Stimulated activated CD4-positive, alpha-beta T cell treated with anti-CD3 and anti-CD28 coated beads, Interleukin-15, amount 100 ng/mL, for 1 hour (primary cell): ENCODE results near the gene ZC2HC1B.
"Not testable (repeated sequence)": the region's sequence is repeated elsewhere in the genome, so short reads cannot be mapped to it uniquely, and the experiment has no call there.

Experiments used
- DNase-seq, 2 donors: peaks; one replicate each; pipeline ENCODE4 v3.0.0-alpha.2; 2020; ENCODE audit warnings: low read depth in 1 of 2, low spot score in 1 of 2

Gene ZC2HC1B

DNA sequence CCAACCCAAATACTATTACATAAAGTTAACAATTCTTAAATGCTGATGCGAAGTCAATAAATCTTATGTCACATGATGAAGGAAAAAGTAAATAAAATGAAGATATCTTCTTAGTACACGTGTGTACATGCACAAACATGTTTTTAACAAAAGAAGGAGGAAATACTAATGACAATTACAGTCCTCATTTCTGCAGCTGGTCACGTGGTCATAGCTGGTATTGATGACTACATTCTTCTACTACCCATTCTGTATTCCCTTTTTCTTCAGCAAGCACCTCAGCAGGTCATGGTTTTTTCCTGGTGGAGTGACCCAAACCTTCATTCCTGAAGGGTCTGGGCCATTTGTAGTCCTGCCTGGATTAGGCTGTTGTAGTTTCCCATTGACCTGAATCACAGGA is 4.5 kb downstream of the ZC2HC1B start:
- DNase-seq = not testable (repeated sequence)

DNA sequence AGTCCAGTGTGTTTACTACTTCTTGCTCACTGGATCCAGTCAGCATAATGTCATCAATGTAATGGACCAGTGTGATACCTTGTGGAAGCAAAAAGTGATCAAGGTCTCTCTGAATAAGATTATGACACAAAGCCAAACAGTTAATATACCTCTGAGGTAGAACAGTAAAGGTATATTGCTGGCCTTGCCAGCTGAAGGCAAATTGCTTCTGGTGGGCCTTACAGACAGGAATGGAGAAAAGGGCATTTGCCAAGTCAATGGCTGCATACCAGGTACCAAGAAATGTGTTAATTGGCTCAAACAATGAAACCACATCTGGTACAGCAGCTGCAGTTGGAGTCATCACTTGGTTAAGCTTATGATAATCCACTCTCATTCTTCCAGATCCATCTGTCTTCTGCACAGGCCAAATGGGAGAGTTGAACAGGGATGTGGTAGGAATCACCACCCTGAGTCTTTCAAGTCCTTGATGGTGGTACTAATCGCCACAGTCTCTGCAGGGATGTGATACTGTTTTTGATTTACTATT is 7.0 kb downstream of the ZC2HC1B start:
- not testable (repeated sequence) for DNase-seq

DNA sequence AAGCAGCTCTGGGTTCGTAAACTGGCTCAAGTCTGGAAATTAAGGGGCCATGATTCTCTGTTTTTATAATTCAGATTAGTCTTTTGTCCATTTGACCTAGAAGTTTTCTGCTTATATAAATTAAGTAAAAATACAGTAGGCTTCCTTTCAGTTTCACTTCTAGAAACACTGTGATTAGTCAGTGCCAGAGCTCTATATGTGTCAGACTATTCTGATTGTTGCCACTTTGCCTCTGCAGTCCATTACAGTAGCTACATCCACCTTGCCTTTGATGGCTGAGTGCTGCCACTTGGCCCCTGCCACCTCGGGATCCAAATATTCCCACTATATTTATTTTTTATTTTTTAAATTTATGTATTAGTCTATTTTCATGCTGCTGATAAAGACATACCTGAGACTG is 7.9 kb downstream of the ZC2HC1B start:
- DNase-seq = no peak

GRCh38 chr6:143873600-143873999 is 9.3 kb downstream of the ZC2HC1B start:
- DNase-seq = not testable (repeated sequence)

DNA sequence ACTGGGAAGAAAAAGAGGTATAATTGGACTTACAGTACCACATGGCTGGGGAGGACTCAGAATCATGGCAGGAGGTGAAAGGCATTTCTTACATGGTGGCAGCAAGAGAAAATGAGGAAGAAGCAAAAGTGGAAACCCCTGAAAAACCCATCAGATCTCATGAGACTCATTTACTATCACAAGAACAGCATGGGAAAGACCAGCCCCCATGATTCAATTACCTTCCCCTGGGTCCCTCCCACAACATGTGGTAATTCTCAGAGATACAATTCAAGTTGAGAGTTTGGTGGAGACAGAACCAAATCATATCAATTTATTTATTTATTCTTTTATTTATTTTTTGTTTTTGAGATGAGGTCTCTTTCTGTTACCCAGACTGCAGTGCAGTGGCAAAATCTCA is 10.2 kb downstream of the ZC2HC1B start:
- not testable (repeated sequence) for DNase-seq

DNA sequence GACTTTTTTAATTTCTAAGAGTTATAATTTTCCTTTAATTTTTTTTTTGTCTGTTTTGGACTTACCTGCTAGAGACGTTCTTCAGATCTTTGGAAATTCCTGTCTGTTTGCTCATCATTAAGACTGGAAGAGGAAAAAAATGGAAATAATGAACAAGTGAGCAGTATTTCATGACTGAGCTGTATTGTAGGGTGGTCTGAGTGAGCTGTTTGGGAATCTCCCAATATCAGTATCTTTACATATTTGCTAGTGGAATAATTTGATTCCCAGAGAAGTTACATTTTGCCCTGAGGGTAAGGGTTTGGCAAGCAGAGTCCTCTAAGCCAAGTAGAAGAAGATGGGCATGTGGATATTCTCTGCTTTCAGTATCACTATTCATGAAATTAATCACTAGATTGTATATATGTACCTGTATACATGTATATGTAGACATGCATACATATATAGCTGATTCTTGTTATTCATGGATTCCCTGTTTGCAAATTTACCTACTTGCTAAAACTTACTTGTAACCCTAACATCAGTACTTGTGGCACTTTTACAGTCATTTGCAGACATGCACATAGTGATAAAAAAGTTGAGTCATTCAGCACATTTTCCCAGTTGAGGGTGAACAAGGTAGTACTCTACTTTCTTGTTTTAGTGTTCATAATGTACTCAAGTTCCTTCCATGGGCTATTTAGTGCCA is 13.5 kb downstream of the ZC2HC1B start:
- DNase-seq = no peak

GRCh38 chr6:143878272-143878760 is 14.0 kb downstream of the ZC2HC1B start:
- DNase-seq = no peak

DNA sequence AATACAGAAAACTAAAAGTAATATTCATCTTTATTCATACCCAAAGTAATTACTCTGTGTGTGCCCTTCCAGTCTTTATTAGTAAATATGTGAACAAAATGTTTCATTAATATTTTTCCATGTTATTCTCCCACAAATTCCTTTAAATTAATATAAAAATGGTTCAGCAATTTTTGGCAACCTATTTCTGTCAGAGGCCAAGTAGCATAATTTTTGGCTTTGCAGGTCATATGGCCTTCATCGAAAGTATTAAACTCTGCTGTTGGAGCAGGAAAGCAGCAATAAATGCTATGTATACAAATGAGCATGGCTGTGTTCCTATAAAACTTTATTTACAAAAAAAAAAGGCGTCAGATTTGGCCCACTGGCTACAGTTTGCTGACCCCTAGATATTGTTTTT is 16.1 kb downstream of the ZC2HC1B start:
- no peak for DNase-seq

- no peak for DNase-seq
These were observed 18.2 kb downstream of the ZC2HC1B start for GRCh38 chr6:143882401-143882930.

GRCh38 chr6:143884216-143884900 is 20.1 kb downstream of the ZC2HC1B start:
- no peak for DNase-seq

DNA sequence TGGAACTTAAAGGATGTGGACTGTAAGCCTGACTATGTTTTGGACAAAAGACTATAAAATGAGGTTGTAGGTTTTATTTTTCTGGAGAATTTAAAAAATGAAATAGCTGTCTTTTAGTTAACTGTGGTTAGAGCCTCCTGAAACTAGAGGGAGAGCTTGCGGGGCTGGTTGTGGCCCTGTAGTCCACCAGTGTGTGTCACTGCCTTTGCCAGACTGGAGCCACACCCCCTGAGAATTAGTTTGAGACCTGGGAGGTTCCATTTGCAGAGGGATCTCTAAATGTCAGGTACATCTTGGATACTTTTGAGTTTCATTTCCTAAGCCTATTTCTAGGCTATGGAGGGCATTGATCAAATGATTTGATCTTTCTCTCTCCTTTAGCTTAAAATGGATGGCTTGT is 20.8 kb downstream of the ZC2HC1B start:
- DNase-seq = no peak

DNA sequence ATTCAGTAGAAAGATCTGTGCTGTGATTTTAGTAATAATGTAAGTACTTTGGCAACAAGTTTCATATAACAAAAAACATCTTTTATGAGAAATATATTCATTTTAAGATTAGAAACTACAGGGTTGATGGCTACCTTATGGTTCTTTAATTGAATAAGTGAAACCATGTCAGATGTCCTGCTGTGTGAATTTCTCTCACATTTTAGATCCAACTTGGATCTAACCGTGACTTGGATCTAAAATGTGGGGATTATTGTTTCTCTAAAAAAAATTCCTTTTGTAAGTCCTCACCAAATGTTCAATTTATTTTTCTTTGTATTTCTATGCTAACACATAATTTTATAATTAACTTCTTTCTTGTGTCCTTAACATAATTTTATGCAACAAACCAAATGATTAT is 30.4 kb downstream of the ZC2HC1B start:
- no peak for DNase-seq

GRCh38 chr6:143896126-143896860 is 32.0 kb downstream of the ZC2HC1B start:
- no peak for DNase-seq

DNA sequence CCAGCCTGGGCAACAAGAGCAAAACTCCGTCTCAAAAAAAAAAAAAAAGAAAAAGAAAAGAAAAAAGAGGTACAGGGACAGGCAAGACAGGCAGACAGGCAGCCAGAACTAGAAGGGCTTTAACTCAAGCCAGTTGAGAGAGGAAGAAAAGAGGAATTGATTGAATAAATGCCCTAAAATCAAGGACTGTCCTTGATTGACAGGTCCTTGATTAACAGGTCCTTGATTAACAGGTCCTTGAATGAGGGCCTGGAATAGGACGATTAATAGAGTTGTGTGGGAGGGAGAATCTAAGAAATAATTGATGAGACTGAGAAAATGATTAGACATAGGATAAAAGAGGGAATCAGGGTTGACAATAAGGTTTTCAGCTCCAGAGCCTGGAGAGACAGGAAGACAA is 36.1 kb downstream of the ZC2HC1B start:
- no peak for DNase-seq

DNA sequence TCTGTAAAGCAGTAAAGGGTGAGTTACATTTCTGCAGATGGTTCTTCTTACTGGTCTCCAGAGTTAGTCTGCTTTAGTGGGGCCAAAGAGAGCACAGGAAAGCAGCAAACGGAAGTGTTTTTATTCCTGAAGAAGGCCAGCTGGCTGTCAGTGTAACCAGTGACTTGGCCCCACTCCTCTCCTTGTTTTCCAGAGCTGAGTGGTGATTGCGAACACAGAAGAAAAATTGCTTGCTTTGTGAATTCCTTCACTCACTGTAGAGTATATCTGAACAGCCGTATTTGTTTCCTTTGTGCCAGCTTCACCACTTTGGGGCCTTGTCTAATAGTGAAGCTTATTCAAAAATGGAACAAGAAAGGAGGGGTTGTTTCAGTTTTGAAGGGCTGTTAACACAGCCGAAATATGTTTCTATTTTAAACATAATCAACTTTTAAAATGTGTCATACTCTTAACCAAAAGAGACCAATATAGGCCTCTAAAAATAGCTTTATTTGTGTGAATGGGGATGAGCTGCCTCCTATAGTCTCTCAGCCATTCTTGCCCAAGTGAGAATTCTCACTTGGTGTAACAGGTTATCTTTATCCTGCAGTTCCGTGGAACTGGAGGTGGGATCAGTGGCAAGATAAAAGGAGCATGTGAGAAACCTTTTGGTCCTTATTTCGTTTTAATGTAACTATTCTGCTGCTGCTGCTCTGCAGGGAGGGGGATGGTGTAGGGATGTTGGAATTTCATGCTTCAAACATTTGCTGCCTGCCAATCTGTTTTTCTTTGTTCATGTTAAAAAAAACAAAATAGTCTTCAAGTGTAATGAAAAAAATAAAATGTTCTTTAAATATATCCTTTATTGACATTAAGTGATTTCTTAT is 37.8 kb downstream of the ZC2HC1B start:
- no peak for DNase-seq

DNA sequence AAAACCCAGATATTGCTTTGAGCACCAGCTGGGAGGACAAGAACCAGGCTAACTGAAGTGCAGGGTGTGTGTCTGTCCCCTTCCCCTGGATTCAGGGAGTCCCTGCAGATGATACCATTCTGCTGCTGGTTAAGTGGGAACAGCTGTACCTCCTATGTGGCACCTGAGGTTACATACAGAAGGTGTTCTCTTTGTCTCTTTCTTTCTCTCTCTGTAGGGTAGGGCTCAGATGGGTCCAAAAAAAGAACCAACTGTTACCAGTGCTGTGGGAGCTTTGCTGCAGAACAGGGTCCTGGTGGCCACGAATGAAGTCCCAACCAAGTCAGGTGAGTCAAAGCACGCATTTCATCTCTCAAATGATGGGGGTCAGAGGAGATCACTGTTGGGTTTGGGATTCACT is 38.6 kb downstream of the ZC2HC1B start:
- DNase-seq = no peak

DNA sequence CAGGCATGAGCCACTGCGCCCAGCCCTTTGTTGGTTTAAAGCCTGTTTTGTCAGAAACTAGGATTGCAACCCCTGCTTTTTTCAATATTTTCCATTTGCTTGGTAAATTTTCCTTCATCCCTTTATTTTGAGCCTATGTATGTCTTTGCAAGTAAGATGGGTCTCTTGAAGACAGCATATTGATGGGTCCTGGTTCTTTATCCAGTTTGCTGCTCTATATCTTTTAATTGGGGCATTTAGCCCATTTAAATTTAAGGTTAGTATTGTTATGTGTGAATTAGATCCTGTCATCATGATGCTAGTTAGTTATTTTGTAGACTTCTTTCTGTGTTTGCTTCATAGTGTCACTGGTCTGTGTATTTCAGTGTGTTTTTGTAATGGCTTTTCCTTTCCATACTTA is 46.8 kb downstream of the ZC2HC1B start:
- DNase-seq = no peak

GRCh38 chr6:143912671-143913070 is 48.4 kb downstream of the ZC2HC1B start:
- no peak for DNase-seq

GRCh38 chr6:143917026-143917425 is 52.8 kb downstream of the ZC2HC1B start:
- not testable (repeated sequence) for DNase-seq

DNA sequence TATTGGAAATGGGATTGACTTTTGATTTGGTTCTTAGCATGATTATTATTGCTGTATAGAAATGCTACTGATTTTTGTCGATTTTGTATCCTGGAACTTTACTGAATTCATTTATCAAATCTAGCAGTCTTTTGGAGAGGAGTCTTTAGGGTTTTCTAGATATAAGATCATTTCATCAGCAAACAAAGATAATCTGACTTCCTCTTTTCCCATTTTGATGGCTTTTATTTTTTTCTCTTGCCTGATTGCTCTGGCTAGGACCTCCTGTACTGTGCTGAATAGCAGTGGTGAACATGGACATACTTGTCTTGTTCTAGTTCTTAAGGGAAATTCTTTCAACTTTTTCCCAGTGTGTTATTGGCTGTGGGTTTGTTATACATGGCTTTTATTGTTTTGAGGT is 64.6 kb downstream of the ZC2HC1B start:
- DNase-seq = no peak

DNA sequence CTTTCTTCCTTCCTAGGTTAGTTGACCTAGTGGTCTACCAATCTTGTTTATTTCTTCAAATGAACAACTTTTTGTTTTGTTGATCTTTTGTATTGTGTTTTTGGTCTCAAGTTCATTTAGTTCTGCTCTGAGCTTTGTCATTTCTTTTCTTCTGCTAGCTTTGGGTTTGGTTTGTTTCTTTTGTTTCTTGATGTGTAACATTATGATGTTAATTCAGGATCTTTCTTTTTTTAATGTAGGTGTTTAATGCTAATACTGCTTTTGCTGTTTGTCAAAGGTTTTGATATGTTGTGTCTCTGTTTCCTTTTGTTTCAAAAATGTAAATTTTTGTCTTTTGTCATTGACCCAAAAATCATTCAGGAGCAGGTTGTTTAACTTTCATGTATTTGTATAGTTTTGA is 65.7 kb downstream of the ZC2HC1B start:
- DNase-seq = no peak
